SK-N-SH (cell line): ENCODE measurements around the gene TEX54.

Source experiments
- EP300 ChIP-seq, 2 experiments: IDR thresholded peaks; 2 replicates each; pipeline versions ENCODE4 v1.4.0 to v1.6.1; 2012; ENCODE audit warnings: borderline replicate concordance in 1 of 2, low read depth in 1 of 2, low read length in 1 of 2
- EZH2phosphoT487 ChIP-seq: fragments of 200-600 bp; sonication (generic); IDR thresholded peaks from 2 replicates; pipeline ENCODE4 v1.6.1; 2017; ENCODE audit warnings: low read depth, mixed run types, mild to moderate bottlenecking, antibody characterized with exemption, moderate library complexity, borderline replicate concordance
- FOXJ3 ChIP-seq: sonication (generic); formaldehyde crosslinking; IDR thresholded peaks from 2 replicates; pipeline ENCODE4 v1.5.1; 2020; ENCODE audit warnings: mild to moderate bottlenecking, missing genetic modification reagents
- RAD21 ChIP-seq: IDR thresholded peaks from 2 replicates; pipeline ENCODE4 v1.6.1; 2012; ENCODE audit warnings: mild to moderate bottlenecking, low read length
- REST ChIP-seq: IDR thresholded peaks from 2 replicates; pipeline ENCODE4 v1.6.1; 2012; ENCODE audit warnings: mild to moderate bottlenecking, low read depth, low read length, moderate library complexity
- TAF1 ChIP-seq: IDR thresholded peaks from 2 replicates; pipeline ENCODE4 v1.6.1; 2012; ENCODE audit warnings: low read depth, mild to moderate bottlenecking, low read length, moderate library complexity, borderline replicate concordance
- USF2 ChIP-seq: fragments of 150-350 bp; IDR thresholded peaks from 2 replicates; pipeline ENCODE4 v1.6.1; 2017; ENCODE audit warnings: antibody characterized with exemption, low read length, low read depth, borderline replicate concordance
- YY1 ChIP-seq: IDR thresholded peaks from 2 replicates; pipeline ENCODE4 v1.4.0; 2012; ENCODE audit warnings: low read depth, mild to moderate bottlenecking
- ZBTB33 ChIP-seq: IDR thresholded peaks from 2 replicates; pipeline ENCODE4 v1.4.0; 2012; ENCODE audit warnings: low read depth, borderline replicate concordance
- TF ChIP-seq, protein P1 (sequence below): fragments of 200-600 bp; sonication (generic); IDR thresholded peaks from 2 replicates; pipeline ENCODE4 v1.6.1; 2017; ENCODE audit warnings: antibody characterized with exemption, mild to moderate bottlenecking, moderate library complexity
- TF ChIP-seq, protein P2 (sequence below): IDR thresholded peaks from 2 replicates; pipeline ENCODE4 v1.4.0; 2012; ENCODE audit warnings: low read depth

DNA sequence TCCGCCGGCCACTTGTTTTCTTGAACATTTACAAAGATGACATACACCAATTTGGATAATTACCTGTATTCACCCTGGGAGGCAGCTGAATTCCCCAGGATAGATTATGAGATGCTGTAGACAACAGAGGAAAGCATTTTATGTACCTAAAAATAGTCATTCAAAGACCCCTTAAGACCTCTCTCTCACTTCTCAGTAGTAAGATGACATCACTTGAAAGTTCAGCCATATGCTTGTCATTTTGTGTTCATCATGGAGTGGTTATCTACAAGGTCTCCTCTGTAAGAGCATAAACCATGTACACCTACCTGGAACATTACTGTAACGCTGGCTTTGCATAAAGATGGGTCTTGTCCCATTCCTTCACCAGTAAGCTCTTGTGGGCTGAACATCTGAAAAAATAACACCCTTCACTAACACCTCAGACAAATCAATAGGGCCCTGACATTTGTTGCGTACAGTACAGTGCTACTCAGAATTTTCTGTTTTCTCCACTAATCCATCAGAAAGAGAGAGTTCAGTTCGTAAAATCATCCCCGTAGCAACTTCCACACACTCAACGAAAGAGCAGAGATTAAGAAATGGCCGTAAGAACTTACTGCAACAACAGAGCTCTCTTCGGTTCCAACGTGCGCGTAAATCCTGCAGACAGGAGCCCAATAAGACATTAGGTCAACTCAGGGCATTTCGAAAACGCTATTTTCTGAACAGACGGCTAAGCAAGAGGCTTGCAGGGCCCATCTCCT, 22.4 kb upstream of the TEX54 start:
- TF ChIP-seq, protein P1, sequence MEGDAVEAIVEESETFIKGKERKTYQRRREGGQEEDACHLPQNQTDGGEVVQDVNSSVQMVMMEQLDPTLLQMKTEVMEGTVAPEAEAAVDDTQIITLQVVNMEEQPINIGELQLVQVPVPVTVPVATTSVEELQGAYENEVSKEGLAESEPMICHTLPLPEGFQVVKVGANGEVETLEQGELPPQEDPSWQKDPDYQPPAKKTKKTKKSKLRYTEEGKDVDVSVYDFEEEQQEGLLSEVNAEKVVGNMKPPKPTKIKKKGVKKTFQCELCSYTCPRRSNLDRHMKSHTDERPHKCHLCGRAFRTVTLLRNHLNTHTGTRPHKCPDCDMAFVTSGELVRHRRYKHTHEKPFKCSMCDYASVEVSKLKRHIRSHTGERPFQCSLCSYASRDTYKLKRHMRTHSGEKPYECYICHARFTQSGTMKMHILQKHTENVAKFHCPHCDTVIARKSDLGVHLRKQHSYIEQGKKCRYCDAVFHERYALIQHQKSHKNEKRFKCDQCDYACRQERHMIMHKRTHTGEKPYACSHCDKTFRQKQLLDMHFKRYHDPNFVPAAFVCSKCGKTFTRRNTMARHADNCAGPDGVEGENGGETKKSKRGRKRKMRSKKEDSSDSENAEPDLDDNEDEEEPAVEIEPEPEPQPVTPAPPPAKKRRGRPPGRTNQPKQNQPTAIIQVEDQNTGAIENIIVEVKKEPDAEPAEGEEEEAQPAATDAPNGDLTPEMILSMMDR, result no peak
- TF ChIP-seq REST (no peak), EP300 (IDR thresholded peaks at IDR 0.05; ENCODE audit: borderline replicate concordance in 1 of 2, low read depth in 1 of 2, low read length in 1 of 2) (no peak), ZBTB33 (no peak), EZH2phosphoT487 (no peak), RAD21 (no peak), FOXJ3 (CRISPR knock-in tag) (no peak), TAF1 (no peak), YY1 (no peak), USF2 (no peak)
- TF ChIP-seq, protein P2, sequence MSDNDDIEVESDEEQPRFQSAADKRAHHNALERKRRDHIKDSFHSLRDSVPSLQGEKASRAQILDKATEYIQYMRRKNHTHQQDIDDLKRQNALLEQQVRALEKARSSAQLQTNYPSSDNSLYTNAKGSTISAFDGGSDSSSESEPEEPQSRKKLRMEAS, result no peak
